ENCODE measurements around the gene ACSM4.
"Not testable (repeated sequence)": the region's sequence is repeated elsewhere in the genome, so short reads cannot be mapped to it uniquely, and the experiment has no call there.

- TF ChIP-seq CTCF (IDR thresholded peaks at IDR 0.05; ENCODE audit: low read depth, low read length, missing input control); ATF3 (IDR thresholded peaks at IDR 0.05); HNF4A (conservative IDR thresholded peaks at IDR 0.05); ZBTB33 (IDR thresholded peaks at IDR 0.05); MAX (IDR thresholded peaks at IDR 0.05); REST (IDR thresholded peaks at IDR 0.05); JUND (IDR thresholded peaks at IDR 0.05); TAF1 (conservative IDR thresholded peaks at IDR 0.05); GABPA (IDR thresholded peaks at IDR 0.05 in 1 of 2, conservative IDR thresholded peaks at IDR 0.05 in 1 of 2); RAD21 (IDR thresholded peaks at IDR 0.05): not testable (repeated sequence)
Measured at GRCh38 chr12:7290588-7290987, 13.3 kb upstream of the ACSM4 start.

All from liver (tissue), 3 donors.